SU-DHL-6 (cell line): Measurements from ENCODE around the gene MYOM3.

Source experiments
- H2AFZ ChIP-seq: fragments of 200-600 bp; sonication (generic); 2 replicates; pipeline ENCODE4 v1.6.1; 2014; ENCODE audit warnings: low read depth, mild to moderate bottlenecking, moderate library complexity, mixed read lengths, antibody characterized with exemption, low read length; ENCODE audit not compliant: severe bottlenecking
- H3F3A ChIP-seq: fragments of 200-600 bp; shearing (Covaris generic); 2 replicates; pipeline ENCODE4 v1.6.0; 2016; ENCODE audit warnings: antibody characterized with exemption, mild to moderate bottlenecking; ENCODE audit not compliant: insufficient read depth
- H3K27ac ChIP-seq: fragments of 200-600 bp; sonication (generic); 2 replicates; pipeline ENCODE4 v1.5.1; 2016; ENCODE audit warnings: low read depth, mild to moderate bottlenecking, low read length, moderate library complexity, mixed read lengths
- H3K27me3 ChIP-seq: fragments of 200-600 bp; sonication (generic), shearing (Covaris generic); 2 replicates; pipeline ENCODE4 v1.6.0; 2014; ENCODE audit warnings: mild to moderate bottlenecking, low read length
- H3K36me3 ChIP-seq: fragments of 200-600 bp; sonication (generic); 2 replicates; pipeline ENCODE4 v1.6.1; 2014; ENCODE audit warnings: mild to moderate bottlenecking, low read length, mixed read lengths
- H3K4me2 ChIP-seq: fragments of 300-600, 200-600 bp; shearing (Covaris generic), sonication (generic); 2 replicates; pipeline ENCODE4 v1.6.0; 2014; ENCODE audit warnings: low read length, low read depth, mild to moderate bottlenecking; ENCODE audit not compliant: poor library complexity, severe bottlenecking
- H3K4me3 ChIP-seq: fragments of 200-600 bp; sonication (generic); 2 replicates; pipeline ENCODE4 v1.5.1; 2014; ENCODE audit warnings: antibody characterized with exemption, low read length, mild to moderate bottlenecking, mixed read lengths; ENCODE audit not compliant: insufficient read depth, poor library complexity, severe bottlenecking
- H3K79me2 ChIP-seq: fragments of 200-600 bp; sonication (generic); 2 replicates; pipeline ENCODE4 v1.6.1; 2014; ENCODE audit warnings: mild to moderate bottlenecking, low read length, moderate library complexity; ENCODE audit not compliant: insufficient read depth
- H3K9ac ChIP-seq: fragments of 200-600 bp; sonication (generic); 2 replicates; pipeline ENCODE4 v1.7.0; 2014; ENCODE audit warnings: mild to moderate bottlenecking, low read length
- H3K9me2 ChIP-seq: fragments of 200-600 bp; sonication (generic); replicated peaks from 2 replicates; pipeline ENCODE4 v1.6.1; 2014; ENCODE audit warnings: low read length; ENCODE audit not compliant: insufficient read depth
- H3K9me3 ChIP-seq: fragments of 200-600 bp; sonication (generic); 2 replicates; pipeline ENCODE4 v1.6.1; 2014; ENCODE audit warnings: low read length, mixed read lengths; ENCODE audit not compliant: insufficient read depth
- H4K20me1 ChIP-seq: fragments of 200-600 bp; sonication (generic); 2 replicates; pipeline ENCODE4 v1.6.1; 2014; ENCODE audit warnings: low read depth, mild to moderate bottlenecking, antibody characterized with exemption, low read length, moderate library complexity, mixed read lengths
- EZH2phosphoT487 ChIP-seq: fragments of 200-600 bp; sonication (generic), shearing (Covaris generic); conservative IDR thresholded peaks from 2 replicates; pipeline ENCODE4 v1.6.1; 2018; ENCODE audit warnings: mild to moderate bottlenecking, antibody characterized with exemption, low read length, moderate library complexity, mixed read lengths
- TF ChIP-seq, protein P1 (sequence below): fragments of 200-600 bp; sonication (generic); IDR thresholded peaks from one replicate; pipeline ENCODE4 v1.5.1; 2017; ENCODE audit warnings: antibody characterized with exemption, mild to moderate bottlenecking, low read length, moderate library complexity; ENCODE audit not compliant: insufficient read depth, poor library complexity, severe bottlenecking

Gene MYOM3

GRCh38 chr1:24082372-24082771 is 29.6 kb downstream of the MYOM3 start:
- Histone ChIP-seq H3K36me3 (no peaks in the 10 kb centered on the region), H3K9me3 (no peaks in the 10 kb centered on the region), H3K9me2 (no peaks in the 10 kb centered on the region), H3F3A (no peaks in the 10 kb centered on the region), H3K79me2 (no peaks in the 10 kb centered on the region), H4K20me1 (no peaks in the 10 kb centered on the region), H3K27ac (no peak overlapping the region), H3K4me3 (no peak overlapping the region), H3K27me3 (no peaks in the 10 kb centered on the region), H3K4me2 (no peak overlapping the region), H2AFZ (no peak overlapping the region), H3K9ac (no peak overlapping the region)
- TF ChIP-seq EZH2phosphoT487 = no peak

GRCh38 chr1:24081190-24081589 is 30.7 kb downstream of the MYOM3 start:
- H3K27ac ChIP-seq = no peak overlapping the region
- H2AFZ ChIP-seq = no peak overlapping the region
- no peak overlapping the region for H3K9ac ChIP-seq
- H3K36me3 ChIP-seq = no peaks in the 10 kb centered on the region
- no peaks in the 10 kb centered on the region for H3K9me3 ChIP-seq
- H3K27me3 ChIP-seq = no peaks in the 10 kb centered on the region
- no peaks in the 10 kb centered on the region for H3K79me2 ChIP-seq
- TF ChIP-seq EZH2phosphoT487 = no peak
- TF ChIP-seq, protein P1, sequence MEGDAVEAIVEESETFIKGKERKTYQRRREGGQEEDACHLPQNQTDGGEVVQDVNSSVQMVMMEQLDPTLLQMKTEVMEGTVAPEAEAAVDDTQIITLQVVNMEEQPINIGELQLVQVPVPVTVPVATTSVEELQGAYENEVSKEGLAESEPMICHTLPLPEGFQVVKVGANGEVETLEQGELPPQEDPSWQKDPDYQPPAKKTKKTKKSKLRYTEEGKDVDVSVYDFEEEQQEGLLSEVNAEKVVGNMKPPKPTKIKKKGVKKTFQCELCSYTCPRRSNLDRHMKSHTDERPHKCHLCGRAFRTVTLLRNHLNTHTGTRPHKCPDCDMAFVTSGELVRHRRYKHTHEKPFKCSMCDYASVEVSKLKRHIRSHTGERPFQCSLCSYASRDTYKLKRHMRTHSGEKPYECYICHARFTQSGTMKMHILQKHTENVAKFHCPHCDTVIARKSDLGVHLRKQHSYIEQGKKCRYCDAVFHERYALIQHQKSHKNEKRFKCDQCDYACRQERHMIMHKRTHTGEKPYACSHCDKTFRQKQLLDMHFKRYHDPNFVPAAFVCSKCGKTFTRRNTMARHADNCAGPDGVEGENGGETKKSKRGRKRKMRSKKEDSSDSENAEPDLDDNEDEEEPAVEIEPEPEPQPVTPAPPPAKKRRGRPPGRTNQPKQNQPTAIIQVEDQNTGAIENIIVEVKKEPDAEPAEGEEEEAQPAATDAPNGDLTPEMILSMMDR = no peak
- no peaks in the 10 kb centered on the region for H4K20me1 ChIP-seq
- H3K4me2 ChIP-seq = no peak overlapping the region
- H3K9me2 ChIP-seq = no peaks in the 10 kb centered on the region
- no peak overlapping the region for H3K4me3 ChIP-seq
- H3F3A ChIP-seq = no peaks in the 10 kb centered on the region

- no peaks in the 10 kb centered on the region for H3K27me3 ChIP-seq
- no peaks in the 10 kb centered on the region for H3K79me2 ChIP-seq
- no peak overlapping the region for H3K4me3 ChIP-seq
- no peak overlapping the region for H3K9ac ChIP-seq
- no peak for TF ChIP-seq EZH2phosphoT487
- TF ChIP-seq, protein P1 = no peak
- H3K27ac ChIP-seq = no peak overlapping the region
- no peaks in the 10 kb centered on the region for H3K9me3 ChIP-seq
- H3K9me2 ChIP-seq = no peaks in the 10 kb centered on the region
- no peak overlapping the region for H2AFZ ChIP-seq
- no peaks in the 10 kb centered on the region for H3F3A ChIP-seq
- H3K4me2 ChIP-seq = no peak overlapping the region
- no peaks in the 10 kb centered on the region for H3K36me3 ChIP-seq
- H4K20me1 ChIP-seq = no peaks in the 10 kb centered on the region
Measured at GRCh38 chr1:24080131-24080530, 31.8 kb downstream of the MYOM3 start.

GRCh38 chr1:24077278-24077978 is 34.5 kb downstream of the MYOM3 start:
- no peaks in the 10 kb centered on the region for H3K79me2 ChIP-seq
- H3K9me2 ChIP-seq = no peaks in the 10 kb centered on the region
- no peak overlapping the region for H3K4me2 ChIP-seq
- H3K9ac ChIP-seq = no peak overlapping the region
- no peaks in the 10 kb centered on the region for H3K27me3 ChIP-seq
- H3K4me3 ChIP-seq = no peak overlapping the region
- no peaks in the 10 kb centered on the region for H3F3A ChIP-seq
- H4K20me1 ChIP-seq = no peaks in the 10 kb centered on the region
- H3K36me3 ChIP-seq = no peaks in the 10 kb centered on the region
- H3K27ac ChIP-seq = no peak overlapping the region
- H3K9me3 ChIP-seq = no peaks in the 10 kb centered on the region
- no peak overlapping the region for H2AFZ ChIP-seq
- no peak for TF ChIP-seq EZH2phosphoT487
- TF ChIP-seq, protein P1 = no peak
